Measurements from ENCODE around the gene PKD1L1.
A peak's percentile ranks its signal among the peaks of the same experiment; 100 is the strongest.
"Not testable (repeated sequence)": the region's sequence is repeated elsewhere in the genome, so short reads cannot be mapped to it uniquely, and the experiment has no call there.

The PKD1L1 gene

GRCh38 chr7:47948141-47948790 is at the start of gene PKD1L1:
Gene PKD1L1 (minus strand): TSS chr7:47948466. CDS start chr7:47948440, 26 bp downstream.
- no peak for DNase-seq (ENCODE audit: low spot score)

- no peak for DNase-seq (ENCODE audit: low spot score)
Observed at GRCh38 chr7:47992446-47992845, 44.2 kb upstream of the PKD1L1 start.

- peak; percentile 20 for DNase-seq (ENCODE audit: low spot score)
Observed at GRCh38 chr7:47991741-47992311, 43.6 kb upstream of the PKD1L1 start.

- no peak for DNase-seq (ENCODE audit: low spot score)
Observed at GRCh38 chr7:47991270-47991669, 43.0 kb upstream of the PKD1L1 start.

- no peak for DNase-seq (ENCODE audit: low spot score)
Observed at GRCh38 chr7:47990592-47990991, 42.3 kb upstream of the PKD1L1 start.

GRCh38 chr7:47989607-47990400 is 41.5 kb upstream of the PKD1L1 start:
- not testable (repeated sequence) for DNase-seq (ENCODE audit: low spot score)

- peak; percentile 23 for DNase-seq (ENCODE audit: low spot score)
Observed at GRCh38 chr7:47988496-47989386, 40.5 kb upstream of the PKD1L1 start.

GRCh38 chr7:47982610-47983009 is 34.3 kb upstream of the PKD1L1 start:
- DNase-seq (ENCODE audit: low spot score), result no peak

- not testable (repeated sequence) for DNase-seq (ENCODE audit: low spot score)
Observed at GRCh38 chr7:47980648-47981047, 32.4 kb upstream of the PKD1L1 start.

- no peak for DNase-seq (ENCODE audit: low spot score)
Observed at GRCh38 chr7:47979832-47980181, 31.5 kb upstream of the PKD1L1 start.

GRCh38 chr7:47979145-47979831 is 31.0 kb upstream of the PKD1L1 start, which contains the start of gene HUS1:
Gene HUS1 (minus strand): TSS chr7:47979615. CDS start chr7:47979519, 96 bp downstream.
- DNase-seq (ENCODE audit: low spot score), result peak; percentile 94

- no peak for DNase-seq (ENCODE audit: low spot score)
Observed at GRCh38 chr7:47978790-47979144, 30.5 kb upstream of the PKD1L1 start.

GRCh38 chr7:47973739-47974138 is 25.5 kb upstream of the PKD1L1 start:
- DNase-seq (ENCODE audit: low spot score), result no peak

GRCh38 chr7:47970761-47971160 is 22.5 kb upstream of the PKD1L1 start:
- DNase-seq (ENCODE audit: low spot score), result no peak

GRCh38 chr7:47968847-47969774 is 20.8 kb upstream of the PKD1L1 start:
- DNase-seq (ENCODE audit: low spot score), result peak; percentile 59

- DNase-seq (ENCODE audit: low spot score), result no peak
Observed at GRCh38 chr7:47967708-47968107, 19.4 kb upstream of the PKD1L1 start.

GRCh38 chr7:47967123-47967522 is 18.9 kb upstream of the PKD1L1 start:
- no peak for DNase-seq (ENCODE audit: low spot score)

GRCh38 chr7:47965456-47965855 is 17.2 kb upstream of the PKD1L1 start:
- no peak for DNase-seq (ENCODE audit: low spot score)

- no peak for DNase-seq (ENCODE audit: low spot score)
Observed at GRCh38 chr7:47962262-47962661, 14.0 kb upstream of the PKD1L1 start.

- no peak for DNase-seq (ENCODE audit: low spot score)
Observed at GRCh38 chr7:47957156-47957555, 8.9 kb upstream of the PKD1L1 start.

All from SW480 (cell line).